Astrocyte (in vitro differentiated cells and primary cell): ENCODE results near the gene CTBS.

Experiments used
- EZH2 ChIP-seq: IDR thresholded peaks from 2 replicates; pipeline ENCODE4 v1.6.1; 2012; ENCODE audit warnings: mild to moderate bottlenecking, low read length, inconsistent platforms; ENCODE audit not compliant: insufficient read depth
- TF ChIP-seq, protein P1 (sequence below): IDR thresholded peaks from 2 replicates; pipeline ENCODE4 v1.5.1; 2011; ENCODE audit warnings: low read depth, mild to moderate bottlenecking, inconsistent platforms, low read length, moderate library complexity; ENCODE audit not compliant: insufficient read depth

DNA sequence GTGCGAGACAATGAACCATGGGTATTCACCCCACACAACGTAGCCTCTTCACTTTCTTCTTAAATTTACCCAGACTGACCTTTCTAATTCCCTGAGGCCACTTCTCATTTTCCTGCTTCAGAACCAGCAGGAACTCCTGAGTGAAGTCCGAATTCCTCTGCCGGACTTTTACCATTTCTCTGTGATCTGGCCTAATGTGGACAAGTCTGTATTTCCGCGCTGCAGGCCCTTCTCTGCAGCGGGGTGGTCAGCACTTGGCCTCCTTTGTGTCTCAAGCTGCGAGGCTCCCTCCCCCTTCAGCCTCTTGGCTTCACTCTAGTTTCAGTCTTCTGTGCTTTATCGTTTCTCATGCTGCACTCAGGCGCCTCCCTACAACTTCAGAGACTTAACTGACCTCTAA, 9.4 kb upstream of the CTBS start:
- TF ChIP-seq, protein P1, sequence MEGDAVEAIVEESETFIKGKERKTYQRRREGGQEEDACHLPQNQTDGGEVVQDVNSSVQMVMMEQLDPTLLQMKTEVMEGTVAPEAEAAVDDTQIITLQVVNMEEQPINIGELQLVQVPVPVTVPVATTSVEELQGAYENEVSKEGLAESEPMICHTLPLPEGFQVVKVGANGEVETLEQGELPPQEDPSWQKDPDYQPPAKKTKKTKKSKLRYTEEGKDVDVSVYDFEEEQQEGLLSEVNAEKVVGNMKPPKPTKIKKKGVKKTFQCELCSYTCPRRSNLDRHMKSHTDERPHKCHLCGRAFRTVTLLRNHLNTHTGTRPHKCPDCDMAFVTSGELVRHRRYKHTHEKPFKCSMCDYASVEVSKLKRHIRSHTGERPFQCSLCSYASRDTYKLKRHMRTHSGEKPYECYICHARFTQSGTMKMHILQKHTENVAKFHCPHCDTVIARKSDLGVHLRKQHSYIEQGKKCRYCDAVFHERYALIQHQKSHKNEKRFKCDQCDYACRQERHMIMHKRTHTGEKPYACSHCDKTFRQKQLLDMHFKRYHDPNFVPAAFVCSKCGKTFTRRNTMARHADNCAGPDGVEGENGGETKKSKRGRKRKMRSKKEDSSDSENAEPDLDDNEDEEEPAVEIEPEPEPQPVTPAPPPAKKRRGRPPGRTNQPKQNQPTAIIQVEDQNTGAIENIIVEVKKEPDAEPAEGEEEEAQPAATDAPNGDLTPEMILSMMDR, result no peak
- TF ChIP-seq EZH2, result no peak
